Endothelial cell of umbilical vein (primary cell): ENCODE results near the gene TYSND1. TPM values are rescaled to one million over a fixed set of nuclear protein-coding genes. Genes with fewer than 3 reads are reported as not detected.

ENCODE experiments used
- BruUV-seq: library from RNA; stranded (reverse); fragments of 400-500 nt; replicated peaks from 2 replicates; lab custom pipeline; 2021; lab: Mats Ljungman, UMichigan
- CTCF ChIA-PET: fragments of 300-600, 350-600 bp; sonication (Branson Sonifier 250); formaldehyde crosslinking; loops from one replicate; lab custom pipeline; 2021; ENCODE audit warnings: antibody characterized with exemption, inconsistent platforms; lab: Charles Lee
- POLR2A ChIA-PET: fragments of 300-600, 350-600 bp; sonication (Branson Sonifier 250); formaldehyde crosslinking; loops from one replicate; lab custom pipeline; 2021; ENCODE audit warnings: antibody characterized with exemption, inconsistent platforms; lab: Charles Lee
- DNase-seq: peaks from one replicate; pipeline ENCODE4 v3.0.0-alpha.2; 2011; ENCODE audit warnings: low read depth, low spot score
- FAIRE-seq: peaks from 2 replicates; lab custom pipeline; 2011; peaks lifted over from hg19 to GRCh38; lab: Jason Lieb, UNC
- H2AFZ ChIP-seq: 2 replicates; pipeline ENCODE4 v1.6.0; 2012; ENCODE audit warnings: low read depth, low read length, control low read depth, inconsistent platforms
- H3K27ac ChIP-seq: 2 replicates; pipeline ENCODE4 v1.5.1; 2011; ENCODE audit warnings: low read depth, mild to moderate bottlenecking, control low read depth, low read length, moderate library complexity; ENCODE audit not compliant: insufficient read depth
- H3K27me3 ChIP-seq, 2 experiments: 2 replicates each; pipeline versions ENCODE4 v1.6.0 to v1.6.1; 2011; ENCODE audit warnings: low read length in 2 of 2, mixed read lengths in 1 of 2; ENCODE audit not compliant: control insufficient read depth in 2 of 2, insufficient read depth in 2 of 2
- H3K36me3 ChIP-seq, 2 experiments: 2 replicates in 1 of 2; 3 replicates in 1 of 2; pipeline ENCODE4 v1.5.1; 2011; ENCODE audit warnings: low read length in 2 of 2, mild to moderate bottlenecking in 1 of 2, moderate library complexity in 1 of 2; ENCODE audit not compliant: control insufficient read depth in 2 of 2, insufficient read depth in 2 of 2; ENCODE audit errors: extremely low read depth in 1 of 2
- H3K4me1 ChIP-seq: 3 replicates; pipeline ENCODE4 v1.5.1; 2011; ENCODE audit warnings: mild to moderate bottlenecking, low read length; ENCODE audit not compliant: control insufficient read depth, insufficient read depth; ENCODE audit errors: extremely low read depth
- H3K4me2 ChIP-seq: 2 replicates; pipeline ENCODE4 v1.6.1; 2011; ENCODE audit warnings: low read length, control low read depth, mixed read lengths; ENCODE audit not compliant: insufficient read depth
- H3K4me3 ChIP-seq, 3 experiments: fragments of 200-600 bp in 1 of 3; sonication (generic), shearing (Covaris generic) in 1 of 3; replicated peaks in 1 of 3; 2 replicates each; pipeline ENCODE4 v1.5.1; 2011 to 2016; ENCODE audit warnings: control low read depth in 3 of 3, low read length in 3 of 3, mild to moderate bottlenecking in 2 of 3, inconsistent platforms in 1 of 3, low read depth in 1 of 3, moderate library complexity in 1 of 3; ENCODE audit not compliant: insufficient read depth in 1 of 3
- H3K79me2 ChIP-seq: 2 replicates; pipeline ENCODE4 v1.6.0; 2012; ENCODE audit warnings: low read length, inconsistent platforms; ENCODE audit not compliant: control insufficient read depth, insufficient read depth
- H3K9ac ChIP-seq: replicated peaks from 2 replicates; pipeline ENCODE3; 2011; ENCODE audit warnings: low read length, control low read depth; ENCODE audit not compliant: insufficient read depth; ENCODE audit errors: extremely low read depth
- H3K9me1 ChIP-seq: replicated peaks from 3 replicates; pipeline ENCODE4 v1.6.0; 2011; ENCODE audit warnings: mild to moderate bottlenecking, low read length; ENCODE audit not compliant: control insufficient read depth, insufficient read depth; ENCODE audit errors: extremely low read depth
- H3K9me3 ChIP-seq: replicated peaks from 2 replicates; pipeline ENCODE4 v1.5.1; 2012; ENCODE audit warnings: low read length, inconsistent platforms; ENCODE audit not compliant: control insufficient read depth, insufficient read depth
- H4K20me1 ChIP-seq: replicated peaks from 2 replicates; pipeline ENCODE3; 2011; ENCODE audit warnings: mild to moderate bottlenecking, low read length; ENCODE audit not compliant: control insufficient read depth, insufficient read depth; ENCODE audit errors: extremely low read depth
- EZH2 ChIP-seq: IDR thresholded peaks from 2 replicates; pipeline ENCODE4 v1.6.1; 2012; ENCODE audit warnings: borderline replicate concordance, low read depth, mild to moderate bottlenecking, moderate library complexity, low read length, inconsistent platforms; ENCODE audit not compliant: severe bottlenecking
- FOS ChIP-seq: IDR thresholded peaks from 2 replicates; pipeline ENCODE4 v1.6.1; 2011; ENCODE audit warnings: mild to moderate bottlenecking, low read length, moderate library complexity, borderline replicate concordance; ENCODE audit not compliant: insufficient read depth
- GATA2 ChIP-seq: IDR thresholded peaks from 2 replicates; pipeline ENCODE4 v1.7.0; 2011; ENCODE audit warnings: low read depth, mild to moderate bottlenecking, moderate library complexity, mixed read lengths, low read length; ENCODE audit not compliant: insufficient read length, insufficient read depth
- JUN ChIP-seq: IDR thresholded peaks from 2 replicates; pipeline ENCODE4 v1.6.1; 2011; ENCODE audit warnings: borderline replicate concordance, low read depth; ENCODE audit not compliant: insufficient read length, insufficient read depth
- MYC ChIP-seq: IDR thresholded peaks from one replicate; pipeline ENCODE4 v1.6.1; 2011; ENCODE audit warnings: mild to moderate bottlenecking, low read depth, low read length
- POLR2A ChIP-seq: IDR thresholded peaks from 2 replicates; pipeline ENCODE4 v1.6.1; 2012; ENCODE audit warnings: low read depth, mild to moderate bottlenecking, control low read depth, low read length
- POLR2AphosphoS5 ChIP-seq: IDR thresholded peaks from 2 replicates; pipeline ENCODE4 v1.6.1; 2012; ENCODE audit warnings: low read depth, mild to moderate bottlenecking, control low read depth, low read length, moderate library complexity; ENCODE audit not compliant: insufficient read depth
- dilution Hi-C: fragments of 300-500 bp; cut with MboI; formaldehyde crosslinking; loops from one replicate; pipeline ENCODE4 v1.15.0; 2019; ENCODE audit warnings: low sequenced_read_pairs; ENCODE audit not compliant: extremely low pct_ligation_motif_present
- intact Hi-C: fragments of 100-400 bp; cut with micrococcal nuclease; formaldehyde crosslinking; loops from one replicate; pipeline ENCODE4 v1.10.0; 2022
- polyA plus RNA-seq, 4 experiments: library from polyadenylated mRNA; depleted of rRNA in 3 of 4; stranded (reverse) in 3 of 4; unstranded in 1 of 4; fragments of >200 nt; gene quantifications; 2 replicates each; pipeline versions ENCODE4 v1.2.1 to v1.2.3, GENCODE V29; 2011 to 2012; ENCODE audit warnings: missing spikeins in 1 of 4
- total RNA-seq: library from RNA; stranded (reverse); gene quantifications from 2 replicates; pipeline ENCODE4 v1.2.3, GENCODE V29; 2021
- TF ChIP-seq, protein P1 (sequence below), 2 donors: IDR thresholded peaks; 1 replicate in 1 of 2; 2 replicates in 1 of 2; pipeline ENCODE4 v1.5.1; 2011; ENCODE audit warnings: low read length in 2 of 2, mild to moderate bottlenecking in 2 of 2, moderate library complexity in 2 of 2, control low read depth in 1 of 2, inconsistent platforms in 1 of 2, low read depth in 1 of 2; ENCODE audit not compliant: insufficient read depth in 1 of 2; ENCODE audit errors: extremely low read depth in 1 of 2
- TF ChIP-seq, protein P2 (sequence below): IDR thresholded peaks from 2 replicates; pipeline ENCODE4 v1.6.1; 2011; ENCODE audit not compliant: insufficient read depth, insufficient read length

Gene TYSND1
- total and polyA plus RNA-seq, 2 donors (not counting 3 experiments of a cell fraction or from before 2014, with no cell fraction given), result 5.1 to 7.8 TPM

DNA sequence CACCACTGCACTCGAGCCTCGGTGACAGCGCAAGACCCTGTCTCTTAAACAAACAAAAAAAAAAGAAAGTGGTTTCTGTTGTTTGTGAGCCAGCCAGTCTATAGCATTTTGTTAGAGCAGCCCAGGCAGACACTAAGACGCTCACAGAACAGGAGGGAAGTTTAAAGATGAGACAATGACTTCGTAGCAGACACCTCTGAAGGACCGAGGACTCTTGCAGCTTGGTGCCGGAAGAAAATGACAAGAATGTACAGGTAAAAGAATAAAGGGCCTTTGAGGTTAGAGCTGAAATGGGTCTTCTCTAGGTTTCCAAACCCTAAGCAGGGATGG lies 54.1 kb downstream of the TYSND1 start:
- ChIA-PET CTCF (interaction anchor here (1.1 to 4.6 kb wide), 2 partner anchors 15 to 24 kb away, joined by 6 to 30 read pairs; no protein-coding TSS in a partner anchor), POLR2A (interaction anchor here (0.6 kb wide), 1 partner anchor 54 kb away, joined by 3 read pairs; the partner anchor contains the start of gene TYSND1)
- Histone ChIP-seq H3K9ac (no peak overlapping the region), H3K4me2 (no peak overlapping the region), H3K27ac (no peak overlapping the region), H3K4me3 (no peak overlapping the region), H3K4me1 (no peaks in the 10 kb centered on the region), H3K9me1 (no peaks in the 10 kb centered on the region), H3K9me3 (no peaks in the 10 kb centered on the region), H2AFZ (no peak overlapping the region), H3K79me2 (no peaks in the 10 kb centered on the region), H4K20me1 (no peaks in the 10 kb centered on the region), H3K27me3 (peaks cover 13 to 38% of the 10 kb centered on the region in 2 experiments), H3K36me3 (no peaks in the 10 kb centered on the region)
- DNase-seq, result no peak
- dilution Hi-C loops (no loop called here), intact Hi-C loops (no loop called here)
- TF ChIP-seq FOS (no peak), EZH2 (no peak), JUN (no peak)
- TF ChIP-seq, protein P1, sequence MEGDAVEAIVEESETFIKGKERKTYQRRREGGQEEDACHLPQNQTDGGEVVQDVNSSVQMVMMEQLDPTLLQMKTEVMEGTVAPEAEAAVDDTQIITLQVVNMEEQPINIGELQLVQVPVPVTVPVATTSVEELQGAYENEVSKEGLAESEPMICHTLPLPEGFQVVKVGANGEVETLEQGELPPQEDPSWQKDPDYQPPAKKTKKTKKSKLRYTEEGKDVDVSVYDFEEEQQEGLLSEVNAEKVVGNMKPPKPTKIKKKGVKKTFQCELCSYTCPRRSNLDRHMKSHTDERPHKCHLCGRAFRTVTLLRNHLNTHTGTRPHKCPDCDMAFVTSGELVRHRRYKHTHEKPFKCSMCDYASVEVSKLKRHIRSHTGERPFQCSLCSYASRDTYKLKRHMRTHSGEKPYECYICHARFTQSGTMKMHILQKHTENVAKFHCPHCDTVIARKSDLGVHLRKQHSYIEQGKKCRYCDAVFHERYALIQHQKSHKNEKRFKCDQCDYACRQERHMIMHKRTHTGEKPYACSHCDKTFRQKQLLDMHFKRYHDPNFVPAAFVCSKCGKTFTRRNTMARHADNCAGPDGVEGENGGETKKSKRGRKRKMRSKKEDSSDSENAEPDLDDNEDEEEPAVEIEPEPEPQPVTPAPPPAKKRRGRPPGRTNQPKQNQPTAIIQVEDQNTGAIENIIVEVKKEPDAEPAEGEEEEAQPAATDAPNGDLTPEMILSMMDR (IDR thresholded peaks at IDR 0.05; ENCODE audit: extremely low read depth in 1 of 2, insufficient read depth in 1 of 2, low read depth in 1 of 2, low read length in 2 of 2), result no peak
- BruUV-seq, result no TSS peak
- FAIRE-seq, result no peak

DNA sequence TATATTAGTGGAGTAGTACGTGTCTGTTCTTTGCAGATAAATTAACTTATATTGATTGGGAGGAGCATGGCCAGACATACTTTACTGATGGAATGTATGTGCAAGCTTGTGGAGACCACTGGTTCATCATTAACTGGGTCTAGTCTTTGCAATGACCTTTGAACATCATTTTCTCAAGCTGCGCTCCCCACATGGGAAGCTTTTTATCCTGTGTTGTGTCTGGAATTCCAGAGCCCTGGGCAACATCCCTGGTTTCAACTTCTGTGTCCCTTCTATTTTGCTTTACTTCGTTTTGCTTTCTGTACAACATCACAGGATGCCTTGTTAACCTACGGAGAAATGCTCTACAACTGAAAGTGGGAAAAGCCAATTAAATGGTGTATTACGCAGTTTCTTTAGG lies 55.5 kb downstream of the TYSND1 start:
- Histone ChIP-seq H3K9ac (no peak overlapping the region), H3K9me3 (no peaks in the 10 kb centered on the region), H3K36me3 (no peaks in the 10 kb centered on the region), H3K79me2 (no peaks in the 10 kb centered on the region), H2AFZ (no peak overlapping the region), H3K27me3 (peaks cover 15 to 29% of the 10 kb centered on the region in 2 experiments), H3K27ac (no peak overlapping the region), H3K4me3 (no peak overlapping the region), H3K4me1 (no peaks in the 10 kb centered on the region), H3K9me1 (no peaks in the 10 kb centered on the region), H4K20me1 (no peaks in the 10 kb centered on the region), H3K4me2 (no peak overlapping the region)
- no peak for DNase-seq
- ChIA-PET CTCF (no interaction called here), POLR2A (no interaction called here)
- BruUV-seq, result no TSS peak
- dilution Hi-C loops (no loop called here), intact Hi-C loops (no loop called here)
- no peak for FAIRE-seq
- TF ChIP-seq, protein P2, sequence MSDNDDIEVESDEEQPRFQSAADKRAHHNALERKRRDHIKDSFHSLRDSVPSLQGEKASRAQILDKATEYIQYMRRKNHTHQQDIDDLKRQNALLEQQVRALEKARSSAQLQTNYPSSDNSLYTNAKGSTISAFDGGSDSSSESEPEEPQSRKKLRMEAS, result no peak
- TF ChIP-seq MYC (no peak), GATA2 (no peak), EZH2 (no peak), POLR2AphosphoS5 (no peak), POLR2A (no peak), JUN (no peak), FOS (no peak)
- TF ChIP-seq, protein P1 (IDR thresholded peaks at IDR 0.05; ENCODE audit: extremely low read depth in 1 of 2, insufficient read depth in 1 of 2, low read depth in 1 of 2, low read length in 2 of 2), result no peak
